Panc1 (cell line): ENCODE results near the gene SARDH. TPM values are rescaled to one million over a fixed set of nuclear protein-coding genes. Genes with fewer than 3 reads are reported as not detected.

Experiments used
- ATAC-seq: fragments of 200-7000 bp; cut with Tn5 transposase; 2 replicates; pipeline ENCODE4 v1.9.1; 2020; ENCODE audit warnings: mild to moderate bottlenecking, moderate library complexity
- BruUV-seq: library from RNA; stranded (reverse); fragments of 400-500 nt; replicated peaks from 2 replicates; lab custom pipeline; 2021; lab: Mats Ljungman, UMichigan
- CTCF ChIA-PET: fragments of 300-600 bp; sonication (Branson Sonifier 250); formaldehyde crosslinking; loops from one replicate; lab custom pipeline; 2022; ENCODE audit warnings: antibody characterized with exemption; lab: Charles Lee
- POLR2A ChIA-PET: fragments of 300-600 bp; sonication (Branson Sonifier 250); formaldehyde crosslinking; loops from one replicate; lab custom pipeline; 2022; ENCODE audit warnings: antibody characterized with exemption; lab: Charles Lee
- DNase-seq: peaks from one replicate; pipeline ENCODE4 v3.0.0-alpha.2; 2010; ENCODE audit warnings: low read depth, low spot score
- H3K27ac ChIP-seq: 2 replicates; pipeline ENCODE4 v1.5.1; 2011; ENCODE audit warnings: mild to moderate bottlenecking, low read length, inconsistent platforms
- H3K27me3 ChIP-seq: fragments of 200-500 bp; sonication (Bioruptor generic); 2 replicates; pipeline ENCODE4 v1.6.0; 2014; ENCODE audit warnings: low read length, inconsistent platforms; ENCODE audit not compliant: control insufficient read depth, insufficient read depth
- H3K36me3 ChIP-seq: fragments of 200-500 bp; sonication (Bioruptor generic); 2 replicates; pipeline ENCODE4 v1.5.1; 2014; ENCODE audit warnings: inconsistent platforms, mild to moderate bottlenecking, low read length, moderate library complexity; ENCODE audit not compliant: control insufficient read depth, insufficient read depth
- H3K4me1 ChIP-seq: 2 replicates; pipeline ENCODE4 v1.5.1; 2011; ENCODE audit warnings: inconsistent platforms, mild to moderate bottlenecking, low read length, moderate library complexity; ENCODE audit not compliant: control insufficient read depth, insufficient read depth
- H3K4me3 ChIP-seq, 2 experiments: 2 replicates each; pipeline ENCODE4 v1.5.1; 2011 to 2012; ENCODE audit warnings: low read depth in 2 of 2, low read length in 2 of 2, mild to moderate bottlenecking in 2 of 2, inconsistent platforms in 1 of 2, moderate library complexity in 1 of 2
- H3K9me3 ChIP-seq: fragments of 200-500 bp; sonication (Bioruptor generic); 2 replicates; pipeline ENCODE4 v1.5.1; 2014; ENCODE audit warnings: low read depth, mild to moderate bottlenecking, inconsistent platforms, low read length, moderate library complexity; ENCODE audit not compliant: control insufficient read depth, insufficient read depth
- POLR2AphosphoS5 ChIP-seq: IDR thresholded peaks from 2 replicates; pipeline ENCODE4 v1.6.1; 2012; ENCODE audit warnings: mild to moderate bottlenecking, low read depth, low read length, moderate library complexity
- SIN3A ChIP-seq: IDR thresholded peaks from 2 replicates; pipeline ENCODE4 v1.6.1; 2012; ENCODE audit warnings: low read depth, mild to moderate bottlenecking, low read length, moderate library complexity, borderline replicate concordance; ENCODE audit not compliant: insufficient read depth
- TCF7L2 ChIP-seq: IDR thresholded peaks from 2 replicates; pipeline ENCODE4 v1.6.1; 2011; ENCODE audit warnings: mild to moderate bottlenecking, low read depth, low read length, inconsistent platforms
- in situ Hi-C: cut with HindIII; loops from 2 replicates; pipeline ENCODE4 v1.10.0; 2016; ENCODE audit warnings: low sequenced_read_pairs, low pct_unique_long_range_greater_than_20kb
- intact Hi-C: fragments of 100-400 bp; cut with micrococcal nuclease; formaldehyde crosslinking; loops from one replicate; pipeline ENCODE4 v1.10.0; 2022; ENCODE audit not compliant: unreplicated experiment
- total RNA-seq: library from RNA; stranded (reverse); gene quantifications from one replicate; pipeline ENCODE4 v1.2.1, GENCODE V29; 2021; ENCODE audit not compliant: unreplicated experiment
- TF ChIP-seq, protein P1 (sequence below): fragments of 450-650 bp; IDR thresholded peaks from 2 replicates; pipeline ENCODE4 v1.5.1; 2017; ENCODE audit warnings: mild to moderate bottlenecking
- TF ChIP-seq, protein P2 (sequence below), 2 experiments: IDR thresholded peaks; 2 replicates each; pipeline ENCODE4 v1.6.1; 2011 to 2012; ENCODE audit warnings: low read depth in 2 of 2, control low read depth in 1 of 2, low read length in 1 of 2, mild to moderate bottlenecking in 1 of 2, moderate library complexity in 1 of 2; ENCODE audit not compliant: insufficient read depth in 1 of 2

SARDH gene
- total RNA-seq, 1 experiment from 2014 or later: 0.13 TPM

DNA sequence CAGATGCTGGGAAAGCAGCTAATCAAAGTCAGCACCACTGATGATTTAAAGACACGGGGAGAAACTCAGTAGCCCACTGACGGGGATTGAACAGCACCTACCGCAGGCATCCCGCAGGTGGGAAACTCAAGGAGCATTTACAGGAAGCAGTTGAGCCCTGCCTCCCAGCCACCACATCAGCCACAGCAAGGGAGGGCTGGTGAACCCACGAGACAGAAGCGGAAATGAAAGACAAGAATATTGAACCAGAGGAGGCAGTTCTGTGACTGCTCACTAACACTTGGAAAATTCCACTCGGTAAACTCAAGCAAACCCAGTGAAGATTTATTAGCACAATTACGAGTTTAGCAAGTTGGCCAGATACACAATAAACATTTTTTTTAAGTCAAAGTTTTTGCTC is 118.4 kb downstream of the SARDH start:
- no peaks in the 10 kb centered on the region for H3K9me3 ChIP-seq
- intact Hi-C loops (no loop called here), in situ Hi-C loops (no loop called here)
- H3K27me3 ChIP-seq: peaks cover 4% of the 10 kb centered on the region
- CTCF ChIA-PET: interaction anchor here (0.6 kb wide), 1 partner anchor 131 kb away, joined by 3 read pairs; no protein-coding TSS in a partner anchor
- no peak overlapping the region for H3K4me3 ChIP-seq
- no peak for ATAC-seq
- TF ChIP-seq, protein P1, sequence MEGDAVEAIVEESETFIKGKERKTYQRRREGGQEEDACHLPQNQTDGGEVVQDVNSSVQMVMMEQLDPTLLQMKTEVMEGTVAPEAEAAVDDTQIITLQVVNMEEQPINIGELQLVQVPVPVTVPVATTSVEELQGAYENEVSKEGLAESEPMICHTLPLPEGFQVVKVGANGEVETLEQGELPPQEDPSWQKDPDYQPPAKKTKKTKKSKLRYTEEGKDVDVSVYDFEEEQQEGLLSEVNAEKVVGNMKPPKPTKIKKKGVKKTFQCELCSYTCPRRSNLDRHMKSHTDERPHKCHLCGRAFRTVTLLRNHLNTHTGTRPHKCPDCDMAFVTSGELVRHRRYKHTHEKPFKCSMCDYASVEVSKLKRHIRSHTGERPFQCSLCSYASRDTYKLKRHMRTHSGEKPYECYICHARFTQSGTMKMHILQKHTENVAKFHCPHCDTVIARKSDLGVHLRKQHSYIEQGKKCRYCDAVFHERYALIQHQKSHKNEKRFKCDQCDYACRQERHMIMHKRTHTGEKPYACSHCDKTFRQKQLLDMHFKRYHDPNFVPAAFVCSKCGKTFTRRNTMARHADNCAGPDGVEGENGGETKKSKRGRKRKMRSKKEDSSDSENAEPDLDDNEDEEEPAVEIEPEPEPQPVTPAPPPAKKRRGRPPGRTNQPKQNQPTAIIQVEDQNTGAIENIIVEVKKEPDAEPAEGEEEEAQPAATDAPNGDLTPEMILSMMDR: no peak
- TF ChIP-seq TCF7L2: no peak
- no peak for TF ChIP-seq POLR2AphosphoS5
- TF ChIP-seq, protein P2, sequence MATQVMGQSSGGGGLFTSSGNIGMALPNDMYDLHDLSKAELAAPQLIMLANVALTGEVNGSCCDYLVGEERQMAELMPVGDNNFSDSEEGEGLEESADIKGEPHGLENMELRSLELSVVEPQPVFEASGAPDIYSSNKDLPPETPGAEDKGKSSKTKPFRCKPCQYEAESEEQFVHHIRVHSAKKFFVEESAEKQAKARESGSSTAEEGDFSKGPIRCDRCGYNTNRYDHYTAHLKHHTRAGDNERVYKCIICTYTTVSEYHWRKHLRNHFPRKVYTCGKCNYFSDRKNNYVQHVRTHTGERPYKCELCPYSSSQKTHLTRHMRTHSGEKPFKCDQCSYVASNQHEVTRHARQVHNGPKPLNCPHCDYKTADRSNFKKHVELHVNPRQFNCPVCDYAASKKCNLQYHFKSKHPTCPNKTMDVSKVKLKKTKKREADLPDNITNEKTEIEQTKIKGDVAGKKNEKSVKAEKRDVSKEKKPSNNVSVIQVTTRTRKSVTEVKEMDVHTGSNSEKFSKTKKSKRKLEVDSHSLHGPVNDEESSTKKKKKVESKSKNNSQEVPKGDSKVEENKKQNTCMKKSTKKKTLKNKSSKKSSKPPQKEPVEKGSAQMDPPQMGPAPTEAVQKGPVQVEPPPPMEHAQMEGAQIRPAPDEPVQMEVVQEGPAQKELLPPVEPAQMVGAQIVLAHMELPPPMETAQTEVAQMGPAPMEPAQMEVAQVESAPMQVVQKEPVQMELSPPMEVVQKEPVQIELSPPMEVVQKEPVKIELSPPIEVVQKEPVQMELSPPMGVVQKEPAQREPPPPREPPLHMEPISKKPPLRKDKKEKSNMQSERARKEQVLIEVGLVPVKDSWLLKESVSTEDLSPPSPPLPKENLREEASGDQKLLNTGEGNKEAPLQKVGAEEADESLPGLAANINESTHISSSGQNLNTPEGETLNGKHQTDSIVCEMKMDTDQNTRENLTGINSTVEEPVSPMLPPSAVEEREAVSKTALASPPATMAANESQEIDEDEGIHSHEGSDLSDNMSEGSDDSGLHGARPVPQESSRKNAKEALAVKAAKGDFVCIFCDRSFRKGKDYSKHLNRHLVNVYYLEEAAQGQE (IDR thresholded peaks at IDR 0.05; ENCODE audit: insufficient read depth in 1 of 2, low read depth in 2 of 2, low read length in 1 of 2): no peak
- no peaks in the 10 kb centered on the region for H3K4me1 ChIP-seq
- H3K27ac ChIP-seq: no peak overlapping the region
- POLR2A ChIA-PET: no interaction called here
- DNase-seq: no peak
- no TSS peak for BruUV-seq
- H3K36me3 ChIP-seq: no peaks in the 10 kb centered on the region

DNA sequence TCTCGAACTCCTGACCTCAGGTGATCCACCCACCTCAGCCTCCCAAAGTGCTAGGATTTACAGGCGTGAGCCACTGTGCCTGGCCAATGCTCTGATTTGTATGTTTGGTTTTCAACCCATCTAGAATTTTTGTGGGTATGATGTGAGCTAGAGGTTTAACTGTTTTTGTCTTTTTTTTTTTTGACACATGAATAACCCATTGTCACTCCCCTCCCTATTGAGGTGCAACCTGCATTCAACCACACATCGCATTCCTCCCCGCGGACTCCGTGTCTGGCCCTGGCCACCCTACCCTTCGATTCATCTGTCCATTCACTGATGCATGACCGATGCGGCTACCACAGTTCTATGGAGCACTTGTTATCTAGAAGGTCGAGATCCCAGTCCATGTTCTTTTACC is 119.4 kb downstream of the SARDH start:
- in situ Hi-C loops: no loop called here
- ChIA-PET CTCF (no interaction called here), POLR2A (no interaction called here)
- no peak for TF ChIP-seq TCF7L2
- TF ChIP-seq, protein P1: no peak
- TF ChIP-seq, protein P2 (IDR thresholded peaks at IDR 0.05; ENCODE audit: insufficient read depth in 1 of 2, low read depth in 2 of 2, low read length in 1 of 2): no peak
- no peak for TF ChIP-seq SIN3A
- no peak for TF ChIP-seq POLR2AphosphoS5
- intact Hi-C loops: no loop called here
- no TSS peak for BruUV-seq
- H3K27ac ChIP-seq: no peak overlapping the region
- H3K4me3 ChIP-seq: no peak overlapping the region
- H3K9me3 ChIP-seq: no peaks in the 10 kb centered on the region
- H3K4me1 ChIP-seq: no peaks in the 10 kb centered on the region
- no peak for ATAC-seq
- H3K36me3 ChIP-seq: no peaks in the 10 kb centered on the region
- DNase-seq: no peak
- H3K27me3 ChIP-seq: peaks cover 4% of the 10 kb centered on the region
